Measurements from ENCODE around the gene COL4A6.
A peak's percentile ranks its signal among the peaks of the same experiment; 100 is the strongest.

COL4A6 gene

DNA sequence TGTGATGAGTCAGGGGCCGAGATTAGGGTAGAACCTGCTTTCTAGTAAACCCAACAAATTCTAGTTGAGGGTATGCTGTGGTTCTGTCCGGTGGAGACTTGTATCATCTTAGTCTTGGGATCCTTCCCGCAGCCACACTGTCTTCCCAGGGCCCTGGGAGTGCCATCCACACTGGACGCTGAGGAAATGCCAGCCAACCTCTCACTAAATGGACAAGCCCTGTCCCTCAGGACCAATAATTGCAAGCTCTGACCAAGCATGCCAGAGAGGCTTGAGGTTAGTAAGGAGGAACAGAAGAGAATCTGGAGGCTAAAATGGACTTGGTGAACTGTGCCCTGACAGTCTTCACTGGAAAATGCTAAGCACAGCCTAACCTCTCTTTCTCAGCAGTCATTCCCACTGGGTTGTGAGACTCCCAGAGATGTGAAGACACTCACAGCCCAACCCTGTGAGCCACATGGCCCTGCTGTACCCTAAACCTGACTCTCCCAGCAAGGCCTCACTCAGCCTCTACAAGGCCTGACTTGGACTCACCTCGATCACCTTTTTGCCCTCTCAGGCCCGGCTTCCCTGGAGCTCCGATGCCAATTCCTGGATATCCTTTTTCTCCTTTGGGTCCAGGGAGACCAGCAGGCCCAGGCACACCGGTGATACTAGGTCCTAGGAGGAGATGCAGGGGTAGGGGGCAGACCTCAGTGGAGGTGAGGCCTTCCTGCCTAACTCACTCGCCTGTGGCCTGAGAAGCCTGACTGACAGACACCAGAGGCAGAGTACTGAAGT is 269.1 kb downstream of the COL4A6 start:
- TF ChIP-seq, protein P1, sequence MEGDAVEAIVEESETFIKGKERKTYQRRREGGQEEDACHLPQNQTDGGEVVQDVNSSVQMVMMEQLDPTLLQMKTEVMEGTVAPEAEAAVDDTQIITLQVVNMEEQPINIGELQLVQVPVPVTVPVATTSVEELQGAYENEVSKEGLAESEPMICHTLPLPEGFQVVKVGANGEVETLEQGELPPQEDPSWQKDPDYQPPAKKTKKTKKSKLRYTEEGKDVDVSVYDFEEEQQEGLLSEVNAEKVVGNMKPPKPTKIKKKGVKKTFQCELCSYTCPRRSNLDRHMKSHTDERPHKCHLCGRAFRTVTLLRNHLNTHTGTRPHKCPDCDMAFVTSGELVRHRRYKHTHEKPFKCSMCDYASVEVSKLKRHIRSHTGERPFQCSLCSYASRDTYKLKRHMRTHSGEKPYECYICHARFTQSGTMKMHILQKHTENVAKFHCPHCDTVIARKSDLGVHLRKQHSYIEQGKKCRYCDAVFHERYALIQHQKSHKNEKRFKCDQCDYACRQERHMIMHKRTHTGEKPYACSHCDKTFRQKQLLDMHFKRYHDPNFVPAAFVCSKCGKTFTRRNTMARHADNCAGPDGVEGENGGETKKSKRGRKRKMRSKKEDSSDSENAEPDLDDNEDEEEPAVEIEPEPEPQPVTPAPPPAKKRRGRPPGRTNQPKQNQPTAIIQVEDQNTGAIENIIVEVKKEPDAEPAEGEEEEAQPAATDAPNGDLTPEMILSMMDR (IDR thresholded peaks at IDR 0.05; ENCODE audit: insufficient read depth, missing control alignments): no peak
- FAIRE-seq (no peak), DNase-seq (ENCODE audit: insufficient read length, low spot score) (no peak)

DNA sequence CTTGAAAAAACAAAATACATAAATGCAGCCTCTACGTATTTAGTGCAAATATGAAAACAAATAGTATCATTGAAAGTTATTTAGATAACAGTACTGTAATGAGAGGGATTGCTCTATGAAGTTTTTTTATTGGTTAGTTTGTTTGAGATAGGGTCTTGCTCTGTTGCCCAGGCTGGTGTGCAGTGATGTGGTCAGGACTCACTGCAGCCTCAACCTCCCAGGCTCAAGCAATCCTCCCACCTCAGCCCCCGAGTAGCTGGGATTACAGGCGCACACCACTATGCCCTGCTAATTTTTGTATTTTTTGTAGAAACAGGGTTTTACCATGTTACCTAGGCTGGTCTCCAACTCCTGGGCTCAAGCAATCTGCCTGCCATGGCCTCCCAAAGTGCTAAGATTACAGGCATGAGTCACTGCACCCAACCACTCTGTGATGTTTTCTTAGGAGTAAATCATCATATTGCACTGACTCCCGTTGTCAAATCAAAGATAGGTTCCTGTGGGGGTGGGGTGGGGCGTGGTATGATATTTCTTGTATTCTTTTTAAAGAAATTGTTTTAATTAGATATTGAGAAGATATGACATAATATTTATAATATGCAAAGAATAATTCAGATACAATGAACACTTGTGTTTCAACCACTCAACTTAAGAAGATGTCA is 270.9 kb downstream of the COL4A6 start:
- TF ChIP-seq, protein P1 (IDR thresholded peaks at IDR 0.05; ENCODE audit: insufficient read depth, missing control alignments): no peak
- DNase-seq (ENCODE audit: insufficient read length, low spot score) (no peak), FAIRE-seq (no peak)

DNA sequence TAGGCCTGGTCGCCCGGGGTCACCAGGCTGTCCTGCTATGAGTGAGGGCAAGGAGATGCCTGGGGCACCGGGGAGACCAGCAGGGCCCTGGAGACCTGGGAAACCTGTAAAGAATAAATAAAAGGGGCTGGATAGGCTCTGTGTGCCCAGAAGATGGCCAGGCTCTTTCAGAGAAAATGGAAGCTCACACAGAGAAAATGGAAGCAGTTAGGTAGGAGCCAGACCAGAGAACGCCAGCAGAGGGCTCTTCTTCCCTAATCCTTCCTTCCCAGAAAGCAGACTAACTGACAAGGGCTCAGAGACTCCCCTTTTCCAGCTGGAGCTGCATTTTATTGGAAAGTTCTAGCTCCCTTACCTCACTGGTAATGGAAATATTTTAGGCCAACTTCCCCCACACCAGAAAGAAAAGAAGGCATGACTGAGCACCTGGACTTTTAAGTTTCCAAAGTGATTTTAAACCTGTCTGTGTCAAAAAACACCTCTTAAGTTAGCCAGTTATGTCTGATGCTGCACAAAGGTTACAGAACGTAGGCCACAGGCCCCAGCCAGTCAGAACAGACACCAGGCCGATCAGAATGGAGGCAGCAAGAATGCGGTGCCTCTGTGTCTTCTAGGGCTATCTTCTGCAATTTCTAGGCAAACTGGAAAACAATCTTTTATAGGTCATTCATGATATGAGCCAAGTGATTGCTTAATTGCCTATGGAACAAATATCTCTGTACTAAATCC is 272.7 kb downstream of the COL4A6 start:
- no peak for FAIRE-seq
- TF ChIP-seq, protein P1 (IDR thresholded peaks at IDR 0.05; ENCODE audit: insufficient read depth, missing control alignments): peak; percentile 37
- DNase-seq (ENCODE audit: insufficient read length, low spot score): no peak

DNA sequence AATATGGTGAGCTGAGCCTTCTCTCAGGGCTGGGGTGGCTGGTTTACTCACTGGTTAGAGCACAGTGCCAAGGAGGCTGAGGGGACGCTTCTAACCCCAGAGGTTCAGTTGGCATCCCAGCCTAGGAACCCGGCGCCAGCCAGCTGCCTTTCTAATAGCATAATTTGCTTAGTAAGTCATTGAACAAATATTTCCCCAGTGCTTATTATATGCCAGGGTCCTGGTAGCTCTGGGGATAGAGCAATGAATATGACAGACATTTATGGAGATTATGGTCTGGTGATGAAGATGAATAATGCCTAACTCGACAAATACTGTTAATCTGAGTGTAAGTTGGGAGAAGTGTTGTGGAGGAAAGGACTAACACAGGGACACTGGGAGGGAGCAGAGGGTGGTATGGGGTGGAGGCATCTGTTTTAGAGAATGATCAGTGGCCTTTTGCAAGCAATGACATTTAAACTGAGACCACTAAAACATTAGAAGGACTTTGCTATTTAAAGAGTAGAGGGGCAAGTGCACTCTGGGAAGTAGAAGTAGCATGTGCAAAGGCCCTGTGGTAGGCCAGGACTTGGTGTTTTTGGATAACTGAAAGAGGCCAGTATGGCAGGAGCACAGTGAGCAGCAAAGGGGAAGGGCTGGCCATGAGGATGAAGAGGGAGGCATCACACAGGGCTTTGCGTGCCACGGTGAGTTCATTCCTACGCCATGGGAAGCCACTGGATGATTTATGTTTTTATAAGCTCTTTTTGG is 274.7 kb downstream of the COL4A6 start:
- TF ChIP-seq, protein P1 (IDR thresholded peaks at IDR 0.05; ENCODE audit: insufficient read depth, missing control alignments): no peak
- DNase-seq (ENCODE audit: insufficient read length, low spot score): no peak
- no peak for FAIRE-seq

DNA sequence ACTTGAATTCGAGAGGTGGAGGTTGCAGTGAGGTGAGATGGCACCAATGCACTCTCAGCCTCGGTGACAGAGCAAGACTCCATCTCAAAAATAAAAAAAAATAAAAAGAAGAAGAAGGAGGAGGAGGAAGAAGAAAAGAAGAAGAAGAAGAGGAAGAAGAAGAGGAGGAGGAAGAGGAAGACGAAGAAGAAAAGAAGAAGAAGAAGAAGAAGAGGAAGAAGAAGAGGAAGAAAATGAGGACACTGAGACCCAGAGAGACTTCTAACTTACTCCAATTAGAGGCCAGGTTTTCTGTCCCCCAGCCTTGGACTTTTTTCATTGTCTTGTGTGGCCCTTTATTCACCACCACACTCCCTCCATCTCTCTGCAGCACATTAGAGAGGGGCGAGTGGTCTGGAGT is 276.0 kb downstream of the COL4A6 start:
- FAIRE-seq: no peak
- TF ChIP-seq, protein P1 (IDR thresholded peaks at IDR 0.05; ENCODE audit: insufficient read depth, missing control alignments): no peak

DNA sequence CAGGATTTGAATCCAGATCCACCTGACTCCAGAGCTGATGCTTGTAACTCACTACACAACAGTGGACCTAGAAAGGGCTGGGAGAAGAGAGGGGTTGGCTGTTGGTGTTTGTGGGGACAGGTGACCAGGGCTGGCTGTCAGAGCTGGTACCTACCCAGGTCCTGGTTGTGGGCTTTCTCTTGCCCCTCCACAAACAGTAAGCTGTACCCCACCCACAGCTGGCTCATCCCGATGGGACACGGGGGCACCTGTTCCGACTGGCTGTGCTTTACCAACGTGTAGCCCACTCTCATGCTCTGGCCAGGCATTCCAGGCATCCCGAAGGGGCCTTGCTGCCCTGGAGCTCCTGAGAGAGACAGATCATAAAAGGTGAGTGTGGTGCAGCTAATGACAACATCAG is 277.9 kb downstream of the COL4A6 start:
- FAIRE-seq: no peak
- TF ChIP-seq, protein P1 (IDR thresholded peaks at IDR 0.05; ENCODE audit: insufficient read depth, missing control alignments): no peak
- no peak for DNase-seq (ENCODE audit: insufficient read length, low spot score)

More for the DNA sequence above, 276.0 kb downstream of the COL4A6 start:
- DNase-seq (ENCODE audit: insufficient read length, low spot score): no peak

Data from D721Med (cell line).